ENCODE measurements around the gene SETX.

Gene SETX

GRCh38 chr9:132283165-132283564, 71.6 kb downstream of the SETX start:
- DNase-seq = no peak

GRCh38 chr9:132274861-132275260, 79.9 kb downstream of the SETX start:
- DNase-seq = no peak

- DNase-seq = peak; percentile 56
Observed at GRCh38 chr9:132269704-132270516, 84.9 kb downstream of the SETX start.

- DNase-seq = peak; percentile 82
Observed at GRCh38 chr9:132268725-132269352, 85.9 kb downstream of the SETX start.

- DNase-seq = no peak
Observed at GRCh38 chr9:132267660-132268059, 87.1 kb downstream of the SETX start.

GRCh38 chr9:132266017-132266416, 88.8 kb downstream of the SETX start:
- no peak for DNase-seq

- DNase-seq = no peak
Observed at GRCh38 chr9:132260846-132261245, 93.9 kb downstream of the SETX start.

- DNase-seq = no peak
Observed at GRCh38 chr9:132250324-132251262, 104.2 kb downstream of the SETX start.

- DNase-seq = no peak
Observed at GRCh38 chr9:132249690-132250089, 105.1 kb downstream of the SETX start.

GRCh38 chr9:132249123-132249522, 105.7 kb downstream of the SETX start:
- DNase-seq = no peak

GRCh38 chr9:132247942-132248341, 106.8 kb downstream of the SETX start:
- DNase-seq = no peak

- no peak for DNase-seq
Observed at GRCh38 chr9:132245465-132245864, 109.3 kb downstream of the SETX start.

- no peak for DNase-seq
Observed at GRCh38 chr9:132244582-132245455, 110.0 kb downstream of the SETX start.

GRCh38 chr9:132243156-132244074, 111.4 kb downstream of the SETX start:
- DNase-seq = no peak

GRCh38 chr9:132242621-132243155, 112.1 kb downstream of the SETX start:
- DNase-seq = no peak

GRCh38 chr9:132241840-132242620, 112.8 kb downstream of the SETX start:
- peak; percentile 47 for DNase-seq

GRCh38 chr9:132241483-132241839, 113.3 kb downstream of the SETX start:
- DNase-seq = no peak

GRCh38 chr9:132240841-132241482, 113.8 kb downstream of the SETX start:
- DNase-seq = peak; percentile 98

GRCh38 chr9:132239999-132240840, 114.6 kb downstream of the SETX start:
- no peak for DNase-seq

Data from stimulated activated CD8-positive, alpha-beta memory T cell treated with anti-CD3 and anti-CD28 coated beads, Interleukin-4, amount 100 ng/mL, for 48 hours (primary cell).